ENCODE measurements around the gene NKX3-2. TPM values are rescaled to one million over a fixed set of nuclear protein-coding genes. Genes with fewer than 3 reads are reported as not detected.
A peak's percentile ranks its signal among the peaks of the same experiment; 100 is the strongest.

NKX3-2 gene
- total and polyA plus RNA-seq, 10 donors = 0.57 to 3.1 (median 1.6) TPM

DNA sequence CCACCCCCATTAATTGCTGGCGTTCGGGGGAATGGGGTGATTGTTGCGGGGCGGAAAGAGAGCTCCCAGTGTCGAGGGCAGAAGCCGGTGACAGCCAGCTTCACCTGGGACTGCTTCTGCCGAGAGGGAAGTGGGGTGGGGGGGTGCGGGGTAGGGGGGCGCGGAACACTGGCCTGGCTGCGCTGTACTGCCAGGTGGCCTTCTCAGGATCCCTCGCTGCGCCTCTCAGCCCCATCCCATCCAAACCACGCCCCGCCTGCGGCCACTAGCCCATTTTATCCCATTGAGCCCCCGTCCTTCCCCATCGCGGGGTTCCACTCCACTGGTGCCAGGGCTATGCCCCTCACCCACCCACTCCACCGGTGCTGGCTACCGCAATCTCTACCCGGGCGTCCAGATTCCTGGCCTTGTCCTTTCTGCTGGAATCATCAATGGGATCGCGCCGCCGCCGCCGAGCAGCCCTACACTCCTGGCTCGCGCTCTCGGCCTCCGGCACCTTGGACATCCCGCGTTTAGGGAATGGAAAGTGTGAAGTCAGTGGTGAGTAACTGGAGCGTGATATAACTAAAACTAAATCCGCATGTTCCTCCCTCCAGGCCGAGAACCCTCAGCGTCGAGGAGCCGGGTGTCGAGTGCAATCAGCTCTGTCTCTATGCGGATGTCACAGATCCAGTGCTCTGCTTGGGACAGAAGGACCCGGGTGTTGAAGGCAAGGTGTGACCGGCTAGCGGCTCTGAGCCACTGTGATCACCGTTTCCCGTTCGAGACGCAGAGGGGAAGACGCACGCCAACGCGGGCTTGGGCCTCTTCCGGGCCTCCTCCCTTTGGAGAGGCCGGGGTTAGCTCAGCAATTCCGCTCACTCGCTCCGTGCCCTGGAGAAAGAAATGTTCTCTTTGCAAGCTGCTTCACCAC, 20.5 kb downstream of the NKX3-2 start:
- Histone ChIP-seq H3K9me3 (peaks cover 0 to 21% (median 15%) of the 10 kb centered on the region in 8 donors), H3K27me3 (replicated peaks in 1 of 7) (peaks cover 9 to 91% (median 85%) of the 10 kb centered on the region in 7 donors), H3K27ac (no peak overlapping the region), H3K4me1 (peaks cover 3 to 39% (median 26%) of the 10 kb centered on the region in 6 donors), H3K36me3 (no peaks in the 10 kb centered on the region), H3K4me3 (peak overlapping the region in 1 of 8 donors; percentile 48)
- intact Hi-C loops (cut with DNase I; ENCODE audit: low total_unique reads) = no loop called here
- no peak for TF ChIP-seq POLR2AphosphoS5 (IDR thresholded peaks at IDR 0.05)
- TF ChIP-seq POLR2A (IDR thresholded peaks at IDR 0.05) = no peak
- TF ChIP-seq, protein P1, sequence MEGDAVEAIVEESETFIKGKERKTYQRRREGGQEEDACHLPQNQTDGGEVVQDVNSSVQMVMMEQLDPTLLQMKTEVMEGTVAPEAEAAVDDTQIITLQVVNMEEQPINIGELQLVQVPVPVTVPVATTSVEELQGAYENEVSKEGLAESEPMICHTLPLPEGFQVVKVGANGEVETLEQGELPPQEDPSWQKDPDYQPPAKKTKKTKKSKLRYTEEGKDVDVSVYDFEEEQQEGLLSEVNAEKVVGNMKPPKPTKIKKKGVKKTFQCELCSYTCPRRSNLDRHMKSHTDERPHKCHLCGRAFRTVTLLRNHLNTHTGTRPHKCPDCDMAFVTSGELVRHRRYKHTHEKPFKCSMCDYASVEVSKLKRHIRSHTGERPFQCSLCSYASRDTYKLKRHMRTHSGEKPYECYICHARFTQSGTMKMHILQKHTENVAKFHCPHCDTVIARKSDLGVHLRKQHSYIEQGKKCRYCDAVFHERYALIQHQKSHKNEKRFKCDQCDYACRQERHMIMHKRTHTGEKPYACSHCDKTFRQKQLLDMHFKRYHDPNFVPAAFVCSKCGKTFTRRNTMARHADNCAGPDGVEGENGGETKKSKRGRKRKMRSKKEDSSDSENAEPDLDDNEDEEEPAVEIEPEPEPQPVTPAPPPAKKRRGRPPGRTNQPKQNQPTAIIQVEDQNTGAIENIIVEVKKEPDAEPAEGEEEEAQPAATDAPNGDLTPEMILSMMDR (IDR thresholded peaks at IDR 0.05 in 8 of 11, conservative IDR thresholded peaks at IDR 0.05 in 3 of 11) = no peak
- DNase-seq = no peak
- 22 to 40% (median 28%) methylated on average over 33 to 59 of the region's 59 CpGs for WGBS, 5 donors

GRCh38 chr4:13523105-13523477, 21.2 kb downstream of the NKX3-2 start:
- peaks cover 9 to 89% (median 77%) of the 10 kb centered on the region in 7 donors for H3K27me3 ChIP-seq (replicated peaks in 1 of 7)
- 14 to 41% (median 24%) methylated on average over 16 to 17 of the region's 17 CpGs for WGBS, 5 donors
- DNase-seq = no peak

GRCh38 chr4:13522282-13523104, 21.8 kb downstream of the NKX3-2 start:
- Histone ChIP-seq H3K27me3 (replicated peaks in 1 of 7) (peaks cover 9 to 84% (median 71%) of the 10 kb centered on the region in 7 donors), H3K36me3 (no peaks in the 10 kb centered on the region), H3K4me1 (peaks cover 0 to 25% (median 13%) of the 10 kb centered on the region in 6 donors), H3K4me3 (peak overlapping the region in 3 of 8 donors; percentile 11 to 48 (median 22)), H3K27ac (no peak overlapping the region), H3K9me3 (peaks cover 0 to 21% (median 15%) of the 10 kb centered on the region in 8 donors)
- DNase-seq = peak; percentile 69
- TF ChIP-seq POLR2A (IDR thresholded peaks at IDR 0.05) (no peak), POLR2AphosphoS5 (IDR thresholded peaks at IDR 0.05) (no peak)
- TF ChIP-seq, protein P1 (IDR thresholded peaks at IDR 0.05 in 8 of 11, conservative IDR thresholded peaks at IDR 0.05 in 3 of 11) = no peak
- intact Hi-C loops (cut with DNase I; ENCODE audit: low total_unique reads) = no loop called here
- WGBS, 5 donors = 10 to 24% (median 11%) methylated on average over 46 to 49 of the region's 49 CpGs

More at GRCh38 chr4:13523105-13523477, 21.2 kb downstream of the NKX3-2 start:
- no peaks in the 10 kb centered on the region for H3K36me3 ChIP-seq
- peaks cover 0 to 21% (median 15%) of the 10 kb centered on the region in 8 donors for H3K9me3 ChIP-seq
- TF ChIP-seq POLR2AphosphoS5 (IDR thresholded peaks at IDR 0.05) (no peak), POLR2A (IDR thresholded peaks at IDR 0.05) (no peak)
- TF ChIP-seq, protein P1 (IDR thresholded peaks at IDR 0.05 in 8 of 11, conservative IDR thresholded peaks at IDR 0.05 in 3 of 11) = no peak
- peaks cover 2 to 31% (median 19%) of the 10 kb centered on the region in 6 donors for H3K4me1 ChIP-seq
- H3K27ac ChIP-seq = no peak overlapping the region
- intact Hi-C loops (cut with DNase I; ENCODE audit: low total_unique reads) = no loop called here
- H3K4me3 ChIP-seq = peak overlapping the region in 1 of 8 donors; percentile 48
